Kidney glomerular epithelial cell (primary cell): Measurements from ENCODE around the gene ADIG.
"Not testable (repeated sequence)": the region's sequence is repeated elsewhere in the genome, so short reads cannot be mapped to it uniquely, and the experiment has no call there.

Source experiments
- DNase-seq: peaks from one replicate; lab custom pipeline; 2025; lab: John Stamatoyannopoulos, UW

Gene ADIG

DNA sequence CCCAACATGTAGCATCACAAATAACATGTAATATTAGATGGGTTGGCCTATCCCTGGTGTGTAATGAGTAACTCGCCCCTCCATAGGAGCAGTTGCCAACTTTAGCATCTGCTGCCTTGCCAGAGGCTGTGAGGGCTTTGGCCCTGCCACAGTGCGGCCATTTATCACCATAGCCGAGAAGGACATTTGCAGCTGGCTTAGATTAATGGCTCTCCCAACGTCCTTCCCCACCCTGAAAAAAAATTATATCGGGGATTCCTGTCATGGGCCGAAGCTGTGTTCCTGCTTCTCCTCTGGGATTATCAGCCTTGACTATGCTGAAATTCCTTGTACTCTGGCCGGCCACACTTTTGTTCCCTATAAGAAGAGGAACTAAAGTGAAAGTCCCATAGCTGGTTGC is 7.6 kb upstream of the ADIG start:
- no peak for DNase-seq

DNA sequence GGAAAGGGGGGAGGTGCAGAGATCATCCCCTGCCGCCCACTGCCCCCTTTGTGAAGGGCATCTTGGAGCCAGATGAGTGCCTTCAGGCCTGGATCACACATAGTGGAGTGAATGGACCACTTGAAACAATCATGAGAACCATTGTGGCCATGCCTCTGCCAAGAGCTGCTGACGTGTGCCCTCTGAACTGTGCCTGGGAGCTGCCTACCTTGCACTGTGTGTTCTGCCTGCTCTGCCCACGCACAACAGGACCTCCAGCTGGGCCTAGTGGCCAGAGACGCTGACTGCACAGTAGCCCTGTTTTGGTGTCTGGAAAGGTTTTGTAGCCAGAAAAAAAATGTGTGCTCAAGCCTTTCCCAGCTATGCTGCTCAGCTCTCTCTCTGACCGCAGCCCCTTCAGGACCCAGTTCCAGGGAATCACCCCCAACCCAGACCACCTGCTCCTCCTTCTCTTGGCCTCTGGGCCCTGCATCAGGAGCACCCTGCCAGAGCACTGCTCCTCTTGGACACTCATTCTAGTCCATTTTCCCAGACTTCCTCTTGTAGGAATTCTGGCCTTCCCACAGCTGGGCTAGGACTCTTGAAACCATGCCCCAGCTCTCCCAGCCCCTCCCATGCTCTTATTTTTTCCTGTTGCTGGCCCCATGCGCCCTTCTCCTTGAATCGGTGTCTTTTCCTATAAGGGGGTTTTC is 1.6 kb upstream of the ADIG start:
- no peak for DNase-seq

DNA sequence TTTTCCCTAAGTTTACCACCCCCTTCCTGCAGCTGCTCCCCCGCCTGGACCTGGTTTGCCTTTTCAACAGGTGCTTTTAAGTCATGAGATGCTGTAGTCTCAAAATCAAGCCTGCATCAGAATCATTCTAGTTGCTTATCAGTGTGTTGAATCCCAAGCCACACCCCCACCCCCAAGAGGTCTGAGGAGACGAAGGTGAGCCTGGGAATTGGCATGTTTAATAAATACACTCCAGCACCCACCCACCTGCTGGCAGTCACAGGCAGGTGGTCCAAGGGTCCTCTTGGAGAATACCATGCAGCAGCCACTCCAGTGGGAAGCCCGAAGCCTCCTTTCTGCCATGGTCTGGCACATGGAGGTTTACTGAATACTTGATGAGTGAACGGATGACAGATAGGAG is 1.1 kb upstream of the ADIG start:
- no peak for DNase-seq

DNA sequence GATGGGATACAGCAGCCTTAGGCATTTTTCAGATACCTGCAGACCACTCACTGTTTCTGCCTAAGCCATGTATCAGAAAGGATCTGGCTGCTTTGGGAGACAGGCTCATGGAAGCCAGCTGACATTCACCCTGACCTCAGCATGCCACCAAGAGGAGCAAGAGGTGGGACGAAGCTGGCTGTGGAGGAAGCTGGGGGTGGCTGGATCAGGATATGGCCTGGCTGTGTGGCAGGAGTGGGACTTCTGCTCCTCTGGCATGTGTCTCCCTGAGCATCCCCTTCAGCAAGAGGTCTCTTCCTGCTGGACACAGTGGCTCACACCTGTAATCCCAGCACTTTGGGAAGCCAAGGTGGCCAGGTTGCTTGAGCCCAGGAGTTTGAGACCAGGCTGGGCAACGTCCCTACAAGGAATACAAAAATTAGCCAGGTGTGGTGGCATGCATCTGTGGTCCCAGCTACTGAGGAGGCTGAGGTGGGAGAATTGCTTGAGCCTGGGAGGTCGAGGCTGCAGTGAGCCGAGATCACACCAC is 897 bp downstream of the ADIG start:
- no peak for DNase-seq

DNA sequence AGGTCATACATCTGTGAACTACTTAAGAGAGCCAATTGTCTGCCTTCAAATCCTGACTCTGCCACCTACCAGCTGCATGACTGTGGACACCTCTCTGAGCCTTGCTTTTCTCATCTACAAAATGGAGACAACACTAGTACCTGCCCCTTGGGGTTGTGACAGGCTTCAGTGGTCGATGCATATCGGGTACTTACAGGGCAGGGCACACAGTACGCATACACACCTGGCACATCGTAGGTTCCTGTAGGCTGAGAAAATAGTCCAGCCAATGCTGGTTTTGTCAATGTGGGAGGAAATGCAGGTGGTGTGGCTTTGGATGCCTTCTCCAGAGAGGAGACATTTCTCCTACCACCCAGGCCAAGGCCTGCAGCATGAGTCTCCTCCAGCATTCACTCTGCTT is 2.3 kb downstream of the ADIG start:
- DNase-seq: no peak

DNA sequence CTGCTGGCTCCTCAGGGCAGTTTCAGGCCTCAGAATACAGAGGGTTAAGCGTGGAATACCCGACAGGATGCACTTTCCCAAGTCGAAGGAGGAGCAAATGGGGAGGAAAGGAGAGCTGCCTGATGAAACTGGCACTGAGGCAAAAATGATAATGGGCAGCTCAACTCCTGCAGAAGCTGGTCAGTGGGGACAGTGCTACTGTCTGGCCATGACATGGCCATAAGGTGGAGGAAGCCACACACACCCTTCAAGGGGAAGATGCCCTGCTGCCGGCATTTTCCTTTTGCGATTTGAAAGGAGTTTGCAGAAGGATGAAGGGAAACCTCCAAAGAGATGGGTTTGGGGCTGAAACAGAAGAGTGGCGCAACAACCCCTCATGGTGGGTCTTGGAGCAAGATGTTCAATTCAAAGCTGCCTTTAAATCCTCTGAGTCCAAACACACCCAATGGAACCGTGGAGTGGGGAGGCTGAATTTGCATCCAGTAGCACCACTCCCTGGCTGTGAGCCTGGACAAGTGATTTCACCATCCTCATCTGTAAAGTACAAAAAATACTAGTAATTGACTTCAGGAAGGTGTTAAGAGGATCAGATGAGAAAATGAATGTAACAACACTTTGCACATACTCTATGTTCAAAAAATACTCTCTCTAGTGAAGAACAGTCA is 3.2 kb downstream of the ADIG start:
- no peak for DNase-seq

DNA sequence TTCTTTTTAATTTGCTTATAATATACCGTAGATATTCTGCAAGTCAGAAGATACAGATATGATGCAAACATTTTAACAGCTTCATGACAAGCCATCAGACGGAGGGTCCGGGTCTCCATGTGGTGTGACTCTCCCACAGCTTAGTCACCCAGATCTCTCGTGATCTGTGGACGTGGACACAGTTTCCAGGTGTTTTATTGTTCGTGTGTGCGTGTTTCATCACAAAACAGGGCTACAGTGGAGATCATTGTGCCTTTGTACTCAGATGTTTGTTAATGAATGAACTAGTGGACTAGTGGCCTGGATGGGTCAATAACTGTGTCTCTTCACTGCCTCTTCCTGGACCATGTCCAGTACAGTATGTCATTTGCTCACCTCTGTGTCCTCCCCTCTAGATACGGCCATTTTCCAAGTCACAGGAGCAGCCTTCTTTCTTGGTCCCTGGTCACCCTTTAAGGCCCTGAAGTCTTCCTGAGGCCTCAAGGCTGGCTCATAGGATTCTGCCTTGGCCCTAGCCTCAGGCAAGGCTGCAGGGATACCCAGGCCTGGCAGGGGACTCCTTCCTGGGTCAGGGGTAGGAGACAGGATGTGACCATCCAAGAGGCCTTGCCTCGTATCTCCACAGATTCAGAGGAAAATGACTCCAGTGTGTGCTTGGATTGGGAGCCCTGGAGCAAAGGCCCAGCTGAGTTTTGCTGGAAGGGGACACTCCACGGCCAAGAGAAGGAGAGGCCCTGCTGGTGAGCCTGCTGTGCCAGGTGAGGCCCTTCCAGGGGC is 4.6 kb downstream of the ADIG start:
- DNase-seq: no peak

DNA sequence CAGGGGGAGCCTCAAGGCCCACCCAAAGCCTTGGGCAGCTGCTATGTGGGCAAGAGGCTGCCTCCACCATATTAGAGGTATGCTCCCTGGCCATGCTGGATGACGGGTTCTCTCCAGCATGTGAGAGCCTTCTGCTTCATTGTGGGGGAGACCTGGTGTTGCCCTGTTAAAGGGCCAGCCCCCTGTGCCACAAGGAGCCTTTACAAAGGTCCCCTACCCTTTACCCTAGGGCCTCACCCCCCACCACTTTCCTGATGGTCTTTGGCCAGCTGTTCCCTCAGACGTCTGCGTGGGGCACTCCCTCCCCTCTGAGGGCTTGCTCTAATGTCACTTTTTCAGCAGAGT is 5.2 kb downstream of the ADIG start:
- no peak for DNase-seq

DNA sequence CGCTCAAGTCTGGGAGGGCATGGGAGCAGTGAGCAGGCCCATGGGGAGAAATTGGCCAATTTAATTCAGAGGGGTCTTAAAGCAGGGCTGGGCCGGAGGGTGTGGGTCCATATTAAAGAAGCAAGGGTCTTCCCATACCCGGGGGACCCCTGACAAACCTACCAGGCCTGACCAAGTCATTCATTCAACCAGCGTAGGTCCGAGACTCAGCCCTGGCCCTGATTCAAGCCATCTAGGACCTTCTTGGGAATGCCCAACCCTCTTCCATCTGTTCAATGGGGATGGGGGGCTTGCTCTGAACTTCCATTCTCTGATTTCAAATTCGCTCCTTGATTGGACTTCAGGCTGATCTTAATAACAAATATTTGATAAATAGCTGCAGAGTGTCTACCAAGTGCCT is 7.3 kb downstream of the ADIG start:
- no peak for DNase-seq

DNA sequence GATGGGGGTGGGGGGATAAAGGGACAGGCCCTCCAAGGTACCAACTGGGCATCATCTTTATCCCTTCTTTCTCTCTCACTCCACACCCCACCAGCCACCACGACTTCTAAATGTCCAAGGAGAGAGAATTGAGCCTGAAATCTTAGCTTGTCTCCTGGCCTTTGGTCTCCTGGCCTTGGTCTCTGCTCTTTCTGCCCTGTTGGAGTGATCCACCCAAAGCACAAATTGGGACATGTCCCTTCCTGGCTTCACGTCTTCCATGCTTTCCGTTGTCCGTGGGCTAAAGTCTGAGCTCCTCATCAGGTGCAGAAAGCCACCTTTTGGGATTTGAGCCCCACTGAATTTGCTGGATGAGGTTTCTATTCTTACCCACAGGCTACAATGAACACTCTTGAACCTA is 8.4 kb downstream of the ADIG start:
- no peak for DNase-seq

DNA sequence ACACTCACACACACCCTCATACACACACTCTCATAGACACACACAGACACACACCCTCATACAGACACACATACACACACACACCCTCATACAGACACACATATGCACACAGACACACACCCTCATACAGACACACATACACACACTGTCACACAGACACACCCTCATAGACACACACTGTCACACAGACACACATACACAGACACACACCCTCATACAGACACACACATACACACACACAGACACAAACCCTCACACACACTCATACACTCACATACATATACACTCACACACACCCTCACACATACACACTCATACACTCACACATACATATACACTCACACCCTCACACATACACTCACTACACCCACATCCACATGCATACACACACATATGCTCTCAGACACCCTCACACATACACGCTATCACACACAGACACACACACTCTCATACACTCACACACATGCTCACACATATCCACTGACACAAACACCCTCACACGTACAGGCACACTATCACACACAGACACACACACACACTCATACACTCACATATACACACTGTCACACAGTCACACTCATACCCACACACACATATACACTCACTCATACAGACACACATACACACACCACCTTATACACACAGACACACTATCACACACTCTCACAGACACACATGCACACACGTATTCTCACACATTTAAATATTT is 9.1 kb downstream of the ADIG start:
- no peak for DNase-seq

DNA sequence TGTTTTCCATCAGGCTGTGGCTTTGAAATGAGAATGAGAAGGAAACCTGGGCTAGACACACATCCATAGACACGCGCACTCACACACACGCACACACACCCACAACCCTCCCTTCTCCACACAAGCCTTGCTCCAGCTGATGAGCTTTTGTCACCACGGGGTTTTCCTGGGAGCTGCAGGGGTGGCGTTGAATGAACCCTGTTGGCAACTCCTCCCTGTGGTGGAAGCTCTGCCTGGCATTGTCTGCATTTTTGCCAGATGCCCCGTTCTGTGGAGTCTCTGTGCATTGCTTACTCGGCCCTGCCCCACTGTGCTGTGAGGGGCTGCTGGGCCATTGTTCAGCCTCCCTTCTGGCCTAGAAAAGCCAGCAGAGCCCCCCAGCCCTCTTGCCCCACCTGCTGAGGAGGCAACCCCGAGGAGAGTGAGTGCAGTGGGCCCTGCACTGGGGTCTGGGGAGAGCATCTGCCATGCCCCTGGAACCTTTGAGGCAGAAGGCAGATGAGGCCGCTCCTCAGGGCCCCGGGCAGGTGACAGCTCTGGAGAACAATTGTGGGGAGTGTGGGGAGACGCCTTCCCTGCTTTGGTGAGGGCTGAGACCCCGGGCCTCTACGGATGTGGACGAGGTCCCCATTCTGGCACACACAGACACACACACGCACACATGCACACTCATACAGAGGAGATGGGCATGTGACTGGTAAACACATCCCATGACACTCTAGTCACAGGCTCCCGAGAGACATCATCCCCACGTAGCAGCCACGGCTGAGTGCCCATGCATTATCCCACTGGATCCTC is 9.9 kb downstream of the ADIG start:
- DNase-seq: no peak

DNA sequence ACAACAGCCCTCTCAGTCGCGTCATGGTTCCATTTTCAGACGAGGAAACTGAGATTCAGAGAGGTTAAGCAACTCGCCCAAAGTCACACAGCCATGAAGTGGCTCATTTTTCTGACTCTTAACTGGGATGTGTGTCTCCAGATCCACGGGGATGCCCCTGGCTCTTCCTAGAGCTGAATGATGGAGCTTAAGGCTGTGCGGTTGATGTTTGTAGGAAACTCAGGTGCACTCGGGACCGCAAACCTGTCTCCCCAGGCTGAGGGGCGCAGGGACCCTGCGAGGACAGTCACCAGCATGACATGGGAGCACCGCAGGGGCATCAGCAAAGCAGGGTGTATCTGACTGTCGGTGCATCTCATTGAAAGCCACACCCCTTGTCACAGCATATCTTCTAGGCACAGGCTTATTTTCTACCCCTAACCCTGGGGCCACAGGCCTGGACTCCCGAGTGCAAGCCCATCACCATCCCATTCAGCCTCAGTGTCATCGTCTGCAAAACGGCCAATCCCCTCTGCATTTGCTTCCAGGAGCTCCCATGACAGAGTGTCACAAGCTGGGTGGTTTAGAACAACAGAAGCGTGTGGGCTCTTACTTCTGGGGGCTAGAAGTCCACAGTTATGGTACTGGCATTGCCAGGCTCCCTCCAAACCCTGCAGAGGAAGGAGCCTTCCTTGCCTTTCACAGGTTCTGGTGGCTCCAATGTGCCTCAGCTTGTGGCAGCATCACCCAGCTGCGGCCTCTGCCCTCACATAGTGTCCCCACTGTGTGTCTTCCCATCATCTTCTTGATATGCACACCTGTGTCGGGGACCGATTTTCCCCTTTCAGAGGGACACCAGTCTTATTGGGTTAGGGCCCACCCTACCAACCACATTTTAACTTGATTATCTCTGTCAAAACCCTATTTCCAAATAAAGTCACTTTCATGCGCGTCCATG is 10.7 kb downstream of the ADIG start:
- no peak for DNase-seq

DNA sequence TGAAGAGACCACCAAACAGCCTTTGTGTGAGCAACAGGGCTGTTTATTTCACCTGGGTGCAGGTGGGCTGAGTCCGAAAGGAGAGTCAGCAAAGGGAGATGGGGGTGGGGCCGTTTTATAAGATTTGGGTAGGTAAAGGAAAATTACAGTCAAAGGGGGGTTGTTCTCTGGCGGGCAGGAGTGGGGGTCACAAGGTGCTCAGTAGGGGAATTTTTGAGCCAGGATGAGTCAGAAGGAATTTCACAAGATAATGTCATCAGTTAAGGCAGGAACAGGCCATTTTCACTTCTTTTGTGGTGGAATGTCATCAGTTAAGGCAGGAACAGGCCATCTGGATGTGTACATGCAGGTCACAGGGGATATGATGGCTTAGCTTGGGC is 11.4 kb downstream of the ADIG start:
- DNase-seq: not testable (repeated sequence)

DNA sequence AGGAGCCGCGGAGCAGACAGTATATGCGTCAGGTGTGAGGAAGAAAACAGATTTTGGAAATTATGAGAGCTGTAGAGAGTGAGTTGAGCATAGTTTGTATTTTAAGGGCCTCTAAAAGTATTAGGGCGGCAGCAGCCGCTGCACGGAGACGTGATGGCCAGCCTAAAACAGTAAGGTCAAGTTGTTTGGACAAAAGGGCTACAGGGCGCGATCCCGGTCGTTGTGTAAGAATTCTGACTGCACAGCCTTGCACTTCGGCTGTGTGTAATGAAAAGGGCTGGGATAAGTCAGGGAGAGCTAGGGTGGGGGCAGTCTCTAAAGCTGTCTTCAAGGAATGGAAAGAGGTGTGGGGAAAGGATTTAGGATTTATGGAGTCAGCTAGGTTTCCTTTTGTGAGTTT is 13.3 kb downstream of the ADIG start:
- not testable (repeated sequence) for DNase-seq

DNA sequence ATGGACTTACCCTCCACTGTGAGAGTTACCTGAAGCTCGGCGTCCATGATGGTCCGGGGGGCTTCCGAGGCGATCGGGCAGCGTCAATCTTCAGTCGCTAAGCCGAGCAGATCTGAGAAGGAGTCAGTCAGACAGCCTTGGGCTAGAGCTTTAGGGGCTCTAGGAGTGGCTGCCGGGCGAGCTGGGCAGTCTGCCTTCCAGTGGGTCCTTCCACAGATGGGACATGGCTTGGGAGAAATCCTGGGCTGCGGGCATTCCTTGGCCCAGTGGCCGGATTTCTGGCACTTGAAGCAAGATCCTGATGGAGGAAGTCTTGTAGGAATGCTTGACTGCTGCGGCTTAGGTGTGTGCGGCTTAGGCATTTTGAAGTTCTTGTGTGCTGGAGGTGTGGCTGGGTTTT is 14.9 kb downstream of the ADIG start:
- DNase-seq: not testable (repeated sequence)

DNA sequence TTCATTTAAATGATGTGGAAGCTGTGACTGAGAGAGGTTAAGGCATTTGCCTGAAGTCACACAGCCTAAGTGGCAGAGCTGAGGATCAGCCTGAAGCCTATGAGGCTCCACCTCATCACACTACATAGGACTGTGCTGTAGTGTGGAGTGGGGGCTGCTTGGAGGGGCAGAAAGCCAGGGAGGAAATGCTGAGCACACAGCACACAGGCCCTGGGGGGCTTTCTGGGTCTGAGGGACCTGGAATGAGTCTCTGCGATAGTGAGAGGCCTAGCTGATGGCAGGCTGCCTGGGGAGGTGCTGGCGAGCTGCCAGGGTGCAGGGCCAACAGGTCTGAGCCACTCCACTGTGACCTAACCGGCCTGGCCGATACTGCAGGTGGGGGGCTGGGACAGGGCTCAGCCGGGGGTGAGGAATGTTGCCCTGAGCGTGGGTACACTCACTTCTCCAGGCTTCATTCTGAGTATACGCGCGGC is 18.4 kb downstream of the ADIG start:
- DNase-seq: peak; percentile 31

DNA sequence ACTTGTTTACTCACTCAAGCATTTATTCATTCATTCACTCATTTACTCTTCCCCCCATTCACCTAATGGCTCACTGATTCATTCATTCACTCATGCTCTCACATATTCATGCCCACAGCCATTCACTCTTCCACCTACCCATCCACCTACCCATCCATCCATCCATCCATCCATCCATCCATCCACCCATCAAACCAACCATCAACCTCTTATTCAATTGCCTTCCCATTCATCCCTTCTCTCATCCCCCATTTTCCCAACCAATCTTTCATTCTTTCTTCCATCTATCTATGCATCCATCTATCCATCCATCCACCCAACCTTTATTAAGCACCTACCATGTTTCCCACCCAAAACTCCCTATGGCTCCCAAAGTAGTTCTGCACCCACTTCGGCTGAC is 19.1 kb downstream of the ADIG start:
- DNase-seq: no peak

DNA sequence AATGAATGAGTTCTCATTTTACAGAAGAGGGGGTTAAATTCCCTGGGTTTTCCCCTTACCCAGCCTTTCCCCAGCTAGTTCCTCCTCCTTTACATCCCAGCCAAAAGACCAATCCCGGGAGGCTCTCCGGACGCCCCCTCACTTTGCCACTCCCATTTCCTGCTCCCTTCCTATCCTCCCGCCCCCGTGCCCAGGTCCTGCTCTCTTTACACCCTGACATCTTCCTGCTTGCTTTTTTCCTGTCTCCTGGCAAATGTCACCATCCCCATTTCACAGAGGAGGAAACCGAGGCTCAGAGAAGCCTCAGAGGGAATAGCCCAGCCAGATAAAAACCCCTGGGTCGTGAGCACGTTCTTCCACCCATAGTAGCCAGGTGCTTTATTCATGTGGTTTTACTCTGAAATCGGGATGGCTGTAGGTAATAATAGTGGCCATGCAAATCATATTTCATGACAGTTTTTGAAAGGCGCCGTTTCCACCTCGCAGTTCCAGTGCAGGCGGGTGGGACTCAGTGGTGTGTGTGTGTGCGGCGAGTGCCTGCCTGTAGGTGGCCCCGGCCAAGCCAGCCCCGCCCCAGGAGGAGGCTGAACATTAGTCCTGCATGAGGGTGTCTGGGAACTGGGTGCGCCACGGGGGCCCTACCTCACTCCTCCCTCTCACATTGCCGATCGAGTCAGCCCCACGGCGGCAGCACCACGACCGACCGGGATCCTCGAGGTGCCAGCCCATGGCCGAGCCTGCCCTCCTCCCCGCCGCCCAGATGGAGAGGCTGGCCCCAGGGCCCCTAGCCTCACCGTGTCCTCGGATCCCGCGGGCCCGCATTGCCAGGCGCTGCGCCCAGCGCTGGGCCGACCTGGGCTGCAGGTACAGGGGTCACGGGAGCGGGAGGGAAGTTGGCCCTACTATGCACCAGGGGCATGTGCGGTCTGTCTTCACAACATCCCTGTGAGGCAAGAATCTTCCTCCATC is 20.5 kb downstream of the ADIG start, which contains the start of gene ARHGAP40:
ARHGAP40 (plus strand) TSS at position 594 of the 969 bp plus-strand sequence.
- DNase-seq: peak; percentile 11
